Colonic mucosa (tissue), 4 donors: ENCODE measurements around the gene SNRPA. TPM values are rescaled to one million over a fixed set of nuclear protein-coding genes. Genes with fewer than 3 reads are reported as not detected.
A peak's percentile ranks its signal among the peaks of the same experiment; 100 is the strongest.

ENCODE experiments used
- DNase-seq: peaks from one replicate; pipeline ENCODE4 v3.0.0-alpha.2; 2020
- H3K27ac ChIP-seq: fragments of 200-600 bp; one replicate; pipeline ENCODE4 v1.8.0; 2021
- H3K27me3 ChIP-seq: fragments of 200-600 bp; one replicate; pipeline ENCODE4 v1.8.0; 2021
- H3K36me3 ChIP-seq: fragments of 200-600 bp; one replicate; pipeline ENCODE4 v1.8.0; 2021
- H3K4me1 ChIP-seq: fragments of 200-600 bp; one replicate; pipeline ENCODE4 v1.8.0; 2021; ENCODE audit warnings: mild to moderate bottlenecking
- H3K4me3 ChIP-seq: fragments of 200-600 bp; one replicate; pipeline ENCODE4 v1.8.0; 2021
- H3K9ac ChIP-seq, 2 donors: one replicate each; pipeline ENCODE4 v1.7.0; 2013; ENCODE audit warnings: control low read depth in 2 of 2, low read depth in 2 of 2, low read length in 2 of 2
- H3K9me3 ChIP-seq: fragments of 200-600 bp; one replicate; pipeline ENCODE4 v1.8.0; 2021
- CTCF ChIP-seq: fragments of 200-600 bp; IDR thresholded peaks from one replicate; pipeline ENCODE4 v1.8.0; 2022; ENCODE audit warnings: antibody characterized with exemption, mild to moderate bottlenecking
- intact Hi-C: fragments of 100-400 bp; cut with DNase I; formaldehyde crosslinking; loops from one replicate; pipeline ENCODE4 v1.14.1; 2022
- total RNA-seq, 2 donors: library from RNA; stranded (reverse); fragmentation: NEBNext Ultra II Directional in 1 of 2; extraction: Animal tissue kit (Norgen Biotek cat#: 25700) in 1 of 2; gene quantifications; one replicate each; pipeline ENCODE4 v1.2.1, GENCODE V29; 2021
- donor health status: healthy.
- donor health status: DM: no; HTN: no; CAD: no.
- donor health status: DM: no; HTN: no; CAD: no.

SNRPA gene
- total RNA-seq, 2 donors from 2014 or later = 56.0 to 126 TPM

- H3K27me3 ChIP-seq = no peaks in the 10 kb centered on the region
- H3K9me3 ChIP-seq = no peaks in the 10 kb centered on the region
- H3K27ac ChIP-seq = peak overlapping the region; percentile 81
- H3K9ac ChIP-seq = peak overlapping the region in 1 of 2 donors; percentile 16
- DNase-seq = no peak
- intact Hi-C loops = no loop called here
- no peaks in the 10 kb centered on the region for H3K4me1 ChIP-seq
- H3K36me3 ChIP-seq = no peaks in the 10 kb centered on the region
- H3K4me3 ChIP-seq = no peak overlapping the region
- no peak for TF ChIP-seq CTCF
These were observed 41.0 kb downstream of the SNRPA start for GRCh38 chr19:40791996-40792395.

- intact Hi-C loops = no loop called here
- TF ChIP-seq CTCF = no peak
- Histone ChIP-seq H3K4me3 (no peak overlapping the region), H3K9me3 (no peaks in the 10 kb centered on the region), H3K27me3 (no peaks in the 10 kb centered on the region), H3K27ac (peak overlapping the region; percentile 93), H3K4me1 (peaks cover 19% of the 10 kb centered on the region), H3K36me3 (no peaks in the 10 kb centered on the region), H3K9ac (peak overlapping the region in 1 of 2 donors; percentile 57)
- DNase-seq = no peak
These were observed 46.4 kb downstream of the SNRPA start for GRCh38 chr19:40797166-40797962.

GRCh38 chr19:40797963-40798682 is 47.1 kb downstream of the SNRPA start:
- Histone ChIP-seq H3K27ac (peak overlapping the region; percentile 93), H3K36me3 (no peaks in the 10 kb centered on the region), H3K9me3 (no peaks in the 10 kb centered on the region), H3K9ac (peak overlapping the region; percentile 51 to 57), H3K27me3 (no peaks in the 10 kb centered on the region), H3K4me3 (peak overlapping the region; percentile 41), H3K4me1 (peaks cover 26% of the 10 kb centered on the region)
- DNase-seq = peak; percentile 76
- intact Hi-C loops = no loop called here
- peak; percentile 36 for TF ChIP-seq CTCF

- H3K4me3 ChIP-seq = peak within 1 kb of the TSS; percentile 94
- intact Hi-C loops = no loop called here
- H3K9ac ChIP-seq = peak within 1 kb of the TSS; percentile 85 to 96
- TF ChIP-seq CTCF = no peak
- no peaks in the 10 kb centered on the region for H3K36me3 ChIP-seq
- peak; percentile 100 for DNase-seq
- H3K9me3 ChIP-seq = no peaks in the 10 kb centered on the region
- no peaks in the 10 kb centered on the region for H3K27me3 ChIP-seq
- H3K27ac ChIP-seq = peak within 1 kb of the TSS; percentile 93
- H3K4me1 ChIP-seq = peaks cover 33% of the 10 kb centered on the region
These were observed 47.9 kb downstream of the SNRPA start, which contains the start of gene EGLN2 for GRCh38 chr19:40798683-40799557. EGLN2 (plus strand) TSS chr19:40799191; CDS start chr19:40800573, 1,382 bp downstream.
